ENCODE data around the gene RELB.
A peak's percentile ranks its signal among the peaks of the same experiment; 100 is the strongest.
"Not testable (repeated sequence)": the region's sequence is repeated elsewhere in the genome, so short reads cannot be mapped to it uniquely, and the experiment has no call there.

Gene RELB, protein sequence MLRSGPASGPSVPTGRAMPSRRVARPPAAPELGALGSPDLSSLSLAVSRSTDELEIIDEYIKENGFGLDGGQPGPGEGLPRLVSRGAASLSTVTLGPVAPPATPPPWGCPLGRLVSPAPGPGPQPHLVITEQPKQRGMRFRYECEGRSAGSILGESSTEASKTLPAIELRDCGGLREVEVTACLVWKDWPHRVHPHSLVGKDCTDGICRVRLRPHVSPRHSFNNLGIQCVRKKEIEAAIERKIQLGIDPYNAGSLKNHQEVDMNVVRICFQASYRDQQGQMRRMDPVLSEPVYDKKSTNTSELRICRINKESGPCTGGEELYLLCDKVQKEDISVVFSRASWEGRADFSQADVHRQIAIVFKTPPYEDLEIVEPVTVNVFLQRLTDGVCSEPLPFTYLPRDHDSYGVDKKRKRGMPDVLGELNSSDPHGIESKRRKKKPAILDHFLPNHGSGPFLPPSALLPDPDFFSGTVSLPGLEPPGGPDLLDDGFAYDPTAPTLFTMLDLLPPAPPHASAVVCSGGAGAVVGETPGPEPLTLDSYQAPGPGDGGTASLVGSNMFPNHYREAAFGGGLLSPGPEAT

DNA sequence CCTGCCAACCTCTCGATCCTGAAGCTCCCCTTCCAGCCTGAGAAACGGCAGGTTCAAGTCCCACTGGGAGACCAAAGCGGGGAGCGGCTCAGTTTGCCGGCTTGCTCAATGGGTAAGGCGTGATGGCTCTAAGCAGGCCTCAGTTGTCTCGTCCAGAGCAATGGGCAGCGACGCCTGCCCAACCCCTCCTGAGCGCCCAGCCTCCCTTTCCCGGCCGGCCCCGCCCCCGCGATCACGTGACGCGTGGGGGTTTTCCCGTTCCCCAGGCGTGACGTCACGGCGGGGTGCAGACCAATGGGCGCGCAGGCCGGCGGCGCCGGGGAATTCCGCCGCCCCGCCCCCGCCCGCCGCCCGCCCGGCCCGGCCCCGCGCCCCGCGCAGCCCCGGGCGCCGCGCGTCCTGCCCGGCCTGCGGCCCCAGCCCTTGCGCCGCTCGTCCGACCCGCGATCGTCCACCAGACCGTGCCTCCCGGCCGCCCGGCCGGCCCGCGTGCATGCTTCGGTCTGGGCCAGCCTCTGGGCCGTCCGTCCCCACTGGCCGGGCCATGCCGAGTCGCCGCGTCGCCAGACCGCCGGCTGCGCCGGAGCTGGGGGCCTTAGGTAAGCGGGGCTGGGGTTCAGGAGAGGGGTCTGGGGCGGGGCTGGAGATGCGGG is at the start of gene RELB:
Gene RELB (plus strand): TSS at position 378 of the 653 bp plus-strand sequence. CDS start 116 bp downstream, at position 494.
- peak; percentile 96 for DNase-seq

DNA sequence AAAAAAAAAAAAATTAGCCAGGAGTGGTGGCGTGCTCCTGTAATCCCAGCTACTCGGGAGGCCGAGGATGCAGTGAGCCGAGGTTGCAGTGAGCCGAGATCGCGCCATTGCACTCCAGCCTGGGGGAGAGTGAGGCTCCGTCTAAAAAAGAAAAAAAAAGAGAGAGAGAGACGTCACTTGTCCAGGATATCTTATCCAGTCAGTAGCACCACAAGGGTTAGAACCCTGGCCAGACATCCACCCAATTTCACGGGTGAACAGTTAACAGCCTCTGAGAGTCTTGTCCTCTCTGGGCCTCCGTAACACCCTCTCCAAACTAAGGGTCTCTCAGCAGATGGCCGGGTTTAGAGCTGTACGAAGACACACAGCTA is 47.0 kb upstream of the RELB start:
- DNase-seq: no peak

DNA sequence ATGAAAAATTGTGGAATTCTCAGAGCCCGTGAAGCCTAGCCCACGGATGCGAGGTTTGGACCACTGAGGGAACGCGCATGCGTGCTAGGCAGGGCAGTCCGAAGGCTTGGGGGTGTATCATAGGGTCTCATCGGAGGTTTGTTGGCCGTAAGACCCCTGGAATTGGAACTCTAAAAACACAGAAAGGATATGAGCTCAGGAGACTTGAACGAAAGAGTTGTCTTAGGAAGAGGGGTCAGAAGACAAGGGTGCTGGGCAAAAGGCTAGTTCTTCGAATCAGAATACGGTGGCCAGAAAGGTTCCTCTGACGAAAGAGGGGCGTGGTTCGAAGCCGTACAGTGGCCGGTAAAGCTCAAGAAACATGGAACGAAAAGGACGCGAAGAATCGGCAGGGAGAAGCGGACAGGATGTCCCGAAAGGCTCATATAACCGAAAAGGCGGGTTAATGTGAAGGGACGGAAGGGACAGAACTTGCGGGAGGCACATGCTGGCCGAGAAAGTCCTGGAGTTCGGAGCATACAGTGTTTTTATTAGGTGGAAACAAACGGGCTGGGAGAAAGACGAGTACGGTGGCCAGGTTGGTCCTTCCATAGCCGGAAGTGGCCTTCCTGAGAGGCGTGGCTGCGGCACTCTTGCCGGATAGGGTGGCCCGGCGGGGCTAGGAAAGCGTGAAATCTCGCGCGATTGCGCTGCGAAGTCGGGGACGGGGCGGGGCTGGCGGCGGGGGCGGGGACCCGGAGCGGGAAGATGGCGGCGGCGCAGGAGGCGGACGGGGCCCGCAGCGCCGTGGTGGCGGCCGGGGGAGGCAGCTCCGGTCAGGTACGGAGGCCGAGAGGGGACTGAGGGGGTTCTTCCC is 46.4 kb upstream of the RELB start, which contains the start of gene CLPTM1:
Gene CLPTM1 (plus strand): TSS at position 732 of the 856 bp plus-strand sequence. CDS start 16 bp downstream, at position 748.
- DNase-seq: peak; percentile 98

- peak; percentile 11 for DNase-seq
Observed at GRCh38 chr19:44955505-44956439, 45.5 kb upstream of the RELB start.

- DNase-seq: no peak
Observed at GRCh38 chr19:44957526-44957925, 43.7 kb upstream of the RELB start.

DNA sequence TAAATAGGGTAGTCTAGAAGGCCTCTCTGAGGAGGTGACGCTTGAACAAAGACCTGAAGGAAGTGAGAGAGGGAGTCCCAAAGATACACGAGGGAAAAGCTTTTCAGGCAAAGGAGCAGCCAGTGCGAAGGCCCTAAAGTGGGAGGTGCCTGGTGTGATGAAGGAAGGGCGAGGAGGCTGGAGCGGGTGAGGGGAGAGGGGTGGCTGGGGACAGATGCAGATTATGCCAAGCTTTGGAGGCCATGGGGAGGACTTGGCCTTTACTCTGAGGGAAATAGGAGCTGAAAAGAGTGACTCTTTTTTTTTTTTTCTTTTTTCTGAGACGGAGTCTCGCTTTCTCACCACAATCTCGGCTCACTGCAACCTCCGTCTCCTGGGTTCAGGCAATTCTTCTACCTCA is 43.2 kb upstream of the RELB start:
- no peak for DNase-seq

DNA sequence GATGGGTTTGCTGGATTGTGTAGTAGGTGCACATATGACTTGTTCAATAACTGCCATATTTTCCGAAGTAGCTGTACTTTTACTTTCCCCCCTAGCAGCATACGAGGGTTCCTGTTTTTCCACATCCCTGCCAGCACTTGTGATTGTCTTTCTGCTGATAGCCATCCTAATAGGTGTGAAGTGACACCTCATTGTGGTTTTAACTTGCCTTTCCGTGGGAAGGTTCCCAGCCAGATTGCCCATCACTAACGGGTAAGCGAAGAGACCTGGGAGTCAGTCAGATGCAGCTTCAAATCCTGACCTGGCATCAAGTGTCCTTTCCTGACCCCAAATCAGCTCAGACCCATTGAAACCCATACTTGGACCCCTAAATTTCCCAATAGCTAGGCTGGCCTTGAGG is 41.6 kb upstream of the RELB start:
- DNase-seq: no peak

DNA sequence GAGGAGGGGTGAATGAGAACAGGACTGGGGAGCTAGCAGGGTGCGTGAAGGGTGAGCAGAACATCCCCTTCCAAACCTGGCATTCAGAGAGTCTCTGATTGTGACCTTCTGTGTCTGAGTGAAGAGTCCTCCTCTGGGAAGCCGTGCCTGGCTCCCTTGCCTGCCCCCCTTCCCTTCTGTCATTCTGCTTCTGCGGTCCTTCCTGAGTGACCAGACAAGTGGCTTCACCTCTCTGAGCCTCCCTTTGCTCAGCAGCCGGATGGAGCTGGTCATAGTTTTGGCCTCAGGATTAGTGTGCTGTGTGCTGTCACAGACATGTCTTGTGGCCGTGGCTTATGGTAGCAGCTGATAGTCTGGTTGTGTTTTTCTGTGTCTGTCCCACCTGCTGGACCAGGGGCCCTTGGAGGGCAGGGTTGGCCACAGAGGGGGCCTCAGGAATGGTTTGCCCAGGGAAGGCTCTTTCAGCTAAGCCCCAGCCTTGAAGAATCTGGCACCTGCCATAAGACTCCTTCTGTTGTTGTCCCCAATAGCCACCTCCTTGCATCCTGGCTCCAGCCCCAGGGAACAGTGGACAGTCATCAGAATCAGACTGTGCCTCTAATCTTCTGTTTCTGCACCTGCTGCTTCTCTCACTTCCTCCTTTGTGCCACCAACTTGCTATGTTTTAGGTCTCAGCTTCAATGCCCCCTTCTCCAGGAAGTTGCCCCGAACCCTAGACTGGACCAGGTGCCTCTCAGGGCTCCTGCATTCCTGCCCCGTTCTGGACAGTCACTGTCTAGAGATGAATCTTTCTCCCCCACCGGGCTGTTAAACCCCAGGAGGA is 40.1 kb upstream of the RELB start:
- no peak for DNase-seq

DNA sequence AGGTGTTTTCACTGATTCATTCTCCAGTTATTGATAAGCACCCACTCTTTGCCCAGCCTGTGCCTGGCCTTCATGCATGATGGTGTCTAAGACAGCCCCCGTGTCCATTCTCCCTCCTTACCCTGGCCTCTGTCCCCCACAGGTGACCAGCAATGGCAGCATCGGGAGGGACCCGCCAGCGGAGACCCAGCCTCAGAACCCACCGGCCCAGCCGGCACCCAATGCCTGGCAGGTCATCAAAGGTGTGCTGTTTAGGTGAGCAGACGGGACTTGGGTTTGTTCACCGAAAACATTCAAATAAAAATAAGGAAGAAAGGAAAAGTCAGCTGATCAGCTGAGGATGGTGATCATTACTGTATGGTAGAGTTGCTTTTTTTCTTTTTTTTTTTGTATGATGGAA is 39.4 kb upstream of the RELB start:
- DNase-seq: no peak

GRCh38 chr19:44968118-44968517 is 33.1 kb upstream of the RELB start:
- no peak for DNase-seq

- DNase-seq: no peak
Observed at GRCh38 chr19:44968670-44969069, 32.6 kb upstream of the RELB start.

DNA sequence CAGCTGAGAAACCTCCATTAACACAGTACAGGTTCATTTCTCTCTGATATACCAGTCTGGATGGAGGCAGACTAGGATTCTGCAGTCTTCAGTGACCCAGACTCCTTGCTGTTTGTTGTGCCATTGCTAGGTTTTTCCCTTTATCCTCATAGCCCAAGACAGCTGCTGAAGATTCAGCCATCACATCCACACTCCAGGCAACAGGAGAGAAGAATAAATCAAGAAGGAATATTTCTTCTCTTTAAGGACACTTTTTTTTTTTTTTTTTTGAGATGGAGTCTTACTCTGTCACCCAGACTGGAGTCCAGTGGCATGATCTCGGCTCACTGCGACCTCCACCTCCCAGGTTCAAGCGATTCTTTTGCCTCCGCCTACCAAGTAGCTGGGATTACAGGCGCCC is 31.8 kb upstream of the RELB start:
- no peak for DNase-seq

GRCh38 chr19:44971451-44971850 is 29.8 kb upstream of the RELB start:
- DNase-seq: not testable (repeated sequence)

DNA sequence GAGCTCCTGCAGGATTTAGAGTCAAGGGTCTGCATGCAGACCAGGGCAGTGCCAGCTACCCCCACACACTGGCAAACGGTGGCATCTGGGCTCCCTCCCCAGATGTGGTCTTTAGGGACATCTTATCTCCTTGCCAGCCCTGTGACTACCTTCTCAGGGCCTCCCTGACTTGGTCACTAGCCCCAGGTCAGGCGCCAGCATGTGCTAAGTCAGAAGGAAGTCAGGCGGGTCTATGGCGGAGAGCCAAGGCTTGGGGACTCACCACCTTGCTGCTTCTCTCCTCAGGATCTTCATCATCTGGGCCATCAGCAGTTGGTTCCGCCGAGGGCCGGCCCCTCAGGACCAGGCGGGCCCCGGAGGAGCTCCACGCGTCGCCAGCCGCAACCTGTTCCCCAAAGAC is 28.5 kb upstream of the RELB start:
- DNase-seq: no peak

DNA sequence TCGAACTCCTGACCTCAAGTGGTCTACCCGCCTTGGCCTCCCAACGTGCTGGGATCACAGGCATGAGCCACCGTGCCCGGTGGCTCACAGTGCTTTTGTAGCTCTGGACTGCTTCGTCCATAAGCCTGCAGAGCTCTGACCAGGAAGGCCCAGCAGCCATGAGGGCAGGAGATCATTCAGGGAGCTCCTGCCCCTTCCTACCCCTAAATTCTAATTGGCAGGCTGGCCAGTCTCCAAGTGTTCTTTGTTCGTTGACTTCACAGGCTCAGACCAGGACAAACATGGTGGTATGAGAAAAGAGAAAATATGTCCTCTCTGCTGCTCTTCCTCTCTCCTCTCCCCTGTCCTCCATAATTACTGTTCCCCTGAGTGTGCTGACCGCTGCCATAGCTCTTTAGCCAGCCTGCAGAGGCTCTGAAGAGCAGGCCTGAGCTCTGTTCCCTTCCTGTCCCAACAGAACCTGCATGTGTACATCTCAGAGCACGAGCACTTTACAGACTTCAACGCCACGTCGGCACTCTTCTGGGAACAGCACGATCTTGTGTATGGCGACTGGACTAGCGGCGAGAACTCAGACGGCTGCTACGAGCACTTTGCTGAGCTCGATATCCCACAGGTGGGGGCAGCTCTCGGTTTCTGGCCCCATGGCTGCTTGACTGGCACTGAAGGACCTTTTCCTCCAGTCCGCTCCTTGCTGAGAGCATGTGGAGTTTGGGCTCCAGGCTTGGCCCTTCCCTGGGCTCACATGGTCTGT is 27.1 kb upstream of the RELB start:
- DNase-seq: no peak

GRCh38 chr19:44974857-44975256 is 26.4 kb upstream of the RELB start:
- no peak for DNase-seq

GRCh38 chr19:44975444-44975843 is 25.8 kb upstream of the RELB start:
- no peak for DNase-seq

DNA sequence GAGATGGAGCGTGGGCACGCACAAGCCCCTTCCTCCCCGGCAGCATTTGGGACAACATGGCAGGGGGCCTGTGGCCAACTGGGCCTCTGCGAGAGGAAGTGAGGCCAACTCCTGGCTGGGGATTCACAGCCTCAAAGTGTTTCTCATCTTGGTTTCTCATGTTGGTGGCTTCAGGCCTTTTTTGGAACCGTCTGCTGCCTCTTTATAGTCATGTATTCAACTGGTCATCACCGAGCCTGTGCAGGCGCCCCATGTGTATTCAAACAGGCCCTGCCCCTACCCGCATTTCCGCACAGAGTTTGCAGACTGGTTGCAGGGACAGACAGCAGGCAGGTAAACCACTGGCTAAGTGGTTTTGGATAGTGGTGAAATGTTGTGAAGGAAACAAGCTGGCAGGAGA is 17.3 kb upstream of the RELB start:
- DNase-seq: no peak

GRCh38 chr19:44985445-44985844 is 15.8 kb upstream of the RELB start:
- no peak for DNase-seq

DNA sequence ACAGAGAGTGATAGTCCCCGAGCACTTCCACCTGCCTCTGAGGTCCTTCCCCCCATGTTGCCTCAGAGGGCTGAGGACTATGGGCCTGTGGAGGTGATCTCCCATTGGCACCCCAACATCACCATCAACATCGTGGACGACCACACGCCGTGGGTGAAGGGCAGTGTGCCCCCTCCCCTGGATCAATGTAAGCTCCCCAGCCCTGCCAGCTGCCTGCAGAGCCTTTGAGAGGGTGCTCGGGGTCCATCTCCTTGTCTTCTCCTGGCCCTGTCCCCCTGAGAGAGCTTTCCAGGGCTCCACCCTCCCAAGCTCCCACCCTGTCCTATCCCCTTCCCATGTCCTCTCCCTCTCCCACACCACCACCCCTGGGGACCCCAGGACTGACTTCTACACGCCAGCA is 14.9 kb upstream of the RELB start:
- no peak for DNase-seq

Data from stimulated activated CD4-positive, alpha-beta T cell treated with anti-CD3 and anti-CD28 coated beads, Interleukin-15, amount 100 ng/mL, for 24 hours (primary cell).